Medulla oblongata (tissue), 1 donor: ENCODE measurements around the gene LRRC4B.
A peak's percentile ranks its signal among the peaks of the same experiment; 100 is the strongest.

ENCODE experiments used
- DNase-seq: peaks from one replicate; pipeline ENCODE4 v3.0.0-alpha.2; 2015; ENCODE audit errors: extremely low spot score

Gene LRRC4B

DNA sequence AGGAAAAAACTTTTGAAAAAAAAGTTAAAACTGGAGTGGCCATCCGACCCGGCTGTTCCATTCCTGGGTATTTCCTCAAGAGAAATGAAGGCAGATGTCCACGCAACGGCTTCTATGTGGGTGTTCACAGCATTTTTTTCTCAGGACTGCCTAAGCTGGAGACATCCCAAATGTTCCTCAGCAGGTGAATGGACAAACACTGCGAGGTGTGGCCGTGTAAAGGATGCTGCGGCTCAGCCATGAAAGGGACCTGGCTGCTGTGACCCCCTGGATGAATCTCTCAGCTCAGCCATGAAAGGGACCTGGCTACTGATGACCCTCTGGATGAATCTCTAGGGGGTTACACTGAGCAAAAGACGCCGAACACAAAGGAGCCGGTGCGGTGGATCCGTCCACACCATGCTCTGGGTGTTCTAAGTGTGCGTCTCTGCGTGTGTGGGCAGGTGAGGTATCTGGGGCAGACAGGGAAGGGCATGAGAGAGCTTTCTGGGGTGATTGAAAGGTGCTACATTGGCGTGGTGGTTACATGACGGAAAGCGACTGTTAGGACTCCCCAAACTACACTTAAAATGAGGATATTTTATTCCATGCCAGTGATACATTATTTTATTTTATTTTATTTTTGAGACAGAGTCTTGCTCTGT is 47.3 kb downstream of the LRRC4B start:
- DNase-seq: no peak

DNA sequence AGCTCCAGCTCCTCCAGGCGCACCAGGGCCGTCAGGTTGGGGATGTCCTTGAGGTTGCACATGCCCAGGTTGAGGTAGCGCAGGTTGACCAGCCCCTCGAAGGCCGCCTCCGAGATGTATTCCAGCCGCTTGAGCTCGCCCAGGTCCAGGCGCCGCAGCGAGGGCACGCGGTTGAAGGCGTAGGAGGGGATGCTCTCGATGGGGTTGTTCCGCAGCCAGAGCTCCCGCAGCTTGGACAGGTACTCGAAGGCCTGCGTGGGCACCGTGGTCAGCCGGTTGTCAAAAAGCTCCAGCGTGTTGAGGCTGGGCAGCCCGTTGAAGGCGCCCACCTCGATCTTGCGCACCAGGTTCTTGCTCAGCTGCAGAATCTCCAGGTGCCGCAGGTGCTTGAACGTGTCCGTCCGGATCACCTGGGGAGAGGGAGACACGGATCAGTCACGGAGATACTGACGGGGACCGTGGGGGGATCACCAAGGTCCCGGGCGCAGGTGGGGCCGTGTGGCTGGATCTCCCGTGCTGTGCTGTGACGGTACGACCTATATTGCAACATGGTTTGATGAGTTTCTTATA is 49.1 kb downstream of the LRRC4B start:
- no peak for DNase-seq

DNA sequence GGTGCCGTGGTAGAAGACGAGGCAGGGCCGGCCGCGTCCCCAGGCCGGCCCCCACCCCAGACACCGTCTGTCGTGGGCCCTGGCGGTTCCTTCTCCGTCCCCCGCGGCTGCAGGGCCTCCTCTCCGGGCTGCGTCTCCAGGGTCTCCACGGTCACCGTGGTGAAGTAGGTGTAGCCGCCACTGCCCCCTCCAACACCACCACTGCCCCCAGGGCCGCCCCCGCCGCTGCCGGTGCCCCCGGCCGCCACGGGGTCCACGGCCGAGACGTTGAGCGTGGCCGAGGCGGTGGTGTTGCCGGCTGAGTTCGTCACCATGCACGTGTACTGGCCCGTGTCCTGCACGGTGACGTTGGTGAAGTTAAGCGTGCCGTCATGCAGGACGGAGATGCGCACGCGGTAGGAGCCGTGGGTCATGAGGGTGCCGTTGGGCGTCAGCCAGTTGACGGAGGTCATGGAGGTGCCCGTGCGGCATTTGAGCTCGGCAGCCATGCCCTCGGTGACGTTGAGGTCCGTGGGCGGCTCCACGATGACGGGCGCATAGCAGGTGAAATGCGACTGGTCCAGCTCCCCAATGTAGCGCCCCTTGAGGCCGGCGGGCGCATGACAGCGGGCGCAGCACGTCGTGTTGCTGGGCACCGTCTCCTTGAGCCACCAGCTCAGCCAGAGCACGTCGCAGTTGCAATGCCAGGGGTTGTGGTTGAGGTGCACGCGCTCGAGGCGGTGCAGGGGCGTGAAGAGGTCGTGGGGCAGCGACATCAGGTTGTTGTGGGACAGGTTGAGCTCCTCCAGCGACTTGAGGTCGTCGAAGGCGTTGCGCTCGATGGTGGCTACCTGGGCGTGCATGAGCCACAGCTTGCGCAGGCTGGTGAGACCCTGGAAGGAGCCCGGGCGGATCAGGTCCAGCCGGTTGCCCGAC is 49.9 kb downstream of the LRRC4B start:
- DNase-seq: no peak

DNA sequence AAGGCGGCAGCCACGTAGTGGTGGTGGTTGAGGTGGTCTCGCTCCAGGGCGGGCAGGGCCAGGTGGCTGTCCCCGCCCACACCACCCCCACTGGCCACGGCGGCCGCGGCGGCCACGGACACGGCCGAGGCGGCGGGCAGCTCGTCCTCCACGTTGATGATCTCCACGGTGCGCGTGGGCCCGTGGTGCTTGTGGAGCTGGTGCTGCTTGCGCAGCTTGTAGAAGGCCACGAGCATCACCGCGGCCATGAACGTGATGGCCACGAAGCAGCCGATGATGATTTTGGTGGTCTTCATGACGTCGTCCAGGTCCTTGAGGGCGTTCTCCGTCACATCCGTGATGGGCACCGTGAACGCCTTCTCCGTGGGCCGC is 50.5 kb downstream of the LRRC4B start:
- DNase-seq: no peak

DNA sequence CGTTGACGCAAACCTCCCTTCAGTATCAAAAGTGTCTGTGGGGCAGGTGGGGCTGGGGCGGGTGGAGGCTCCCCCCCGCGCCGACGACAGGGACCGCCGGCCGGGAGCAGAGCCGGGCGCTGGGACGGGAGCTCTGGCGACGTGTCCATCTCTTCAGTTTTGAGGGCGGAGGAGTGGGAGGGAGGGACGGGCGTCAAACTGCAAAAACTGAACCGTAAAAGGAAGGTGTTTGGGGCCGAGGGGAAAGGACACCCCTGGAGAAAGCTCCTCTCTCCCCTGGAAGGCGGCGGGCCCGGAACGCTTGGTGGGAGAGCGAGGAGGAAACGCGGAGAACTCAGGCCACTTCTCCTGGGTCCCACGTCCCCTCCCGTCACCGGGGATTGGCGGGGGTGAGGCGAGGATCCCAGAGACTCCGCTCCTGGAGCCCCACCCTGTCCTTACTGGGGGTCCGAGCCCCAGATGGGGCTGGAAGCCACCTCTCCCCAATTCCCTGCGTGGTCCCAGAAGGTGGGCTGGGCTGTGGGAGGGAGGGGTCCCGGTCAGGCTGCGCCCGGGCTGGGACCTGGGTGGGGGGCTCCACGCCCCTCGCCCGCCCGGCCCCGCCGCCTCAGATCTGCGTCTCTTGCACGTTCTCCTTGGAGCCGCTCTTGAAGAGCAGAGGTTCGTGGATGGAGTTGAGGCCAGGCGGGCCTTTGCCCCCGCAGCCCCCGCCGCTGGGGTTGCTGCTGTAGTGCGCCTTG is 51.1 kb downstream of the LRRC4B start:
- no peak for DNase-seq

DNA sequence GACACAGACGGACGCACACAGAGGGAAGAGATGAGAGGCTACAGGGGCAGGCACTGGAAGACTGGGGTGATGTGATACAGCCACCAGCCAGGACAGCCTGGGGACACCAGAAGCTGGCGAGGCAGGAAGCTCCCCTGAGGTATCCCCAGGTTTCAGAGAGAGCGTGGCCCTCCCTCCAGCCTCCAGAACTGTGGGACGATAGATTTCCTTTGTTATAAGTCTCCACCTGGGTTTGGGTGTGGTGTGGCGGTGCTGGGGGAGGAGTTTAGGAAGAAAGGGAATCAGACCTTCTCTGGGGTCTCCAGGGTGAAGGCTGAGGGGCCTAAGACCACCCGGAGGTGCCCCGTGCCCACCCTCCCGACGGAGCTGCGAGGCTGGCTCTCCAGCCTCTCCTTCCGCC is 51.8 kb downstream of the LRRC4B start:
- no peak for DNase-seq

DNA sequence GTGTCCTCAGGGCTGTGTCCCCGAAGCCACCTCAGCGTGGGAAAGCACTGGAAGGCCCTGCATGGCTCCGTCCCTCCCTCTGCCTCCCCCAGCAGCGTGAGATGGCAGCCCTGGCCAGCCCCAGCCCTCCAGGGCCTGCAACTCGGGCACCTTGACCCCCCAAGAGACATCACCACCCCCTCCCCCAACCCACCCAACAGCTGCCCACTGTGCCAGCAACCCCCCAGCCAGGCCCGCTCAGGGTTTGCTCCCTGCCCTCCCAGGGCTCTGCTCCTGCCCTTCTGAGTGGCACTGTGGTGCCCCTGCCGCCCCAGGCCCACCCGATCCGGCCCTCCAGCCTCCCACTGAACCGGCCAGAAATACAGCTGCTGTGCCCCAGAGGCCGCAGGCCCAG is 53.1 kb downstream of the LRRC4B start:
- DNase-seq: no peak

DNA sequence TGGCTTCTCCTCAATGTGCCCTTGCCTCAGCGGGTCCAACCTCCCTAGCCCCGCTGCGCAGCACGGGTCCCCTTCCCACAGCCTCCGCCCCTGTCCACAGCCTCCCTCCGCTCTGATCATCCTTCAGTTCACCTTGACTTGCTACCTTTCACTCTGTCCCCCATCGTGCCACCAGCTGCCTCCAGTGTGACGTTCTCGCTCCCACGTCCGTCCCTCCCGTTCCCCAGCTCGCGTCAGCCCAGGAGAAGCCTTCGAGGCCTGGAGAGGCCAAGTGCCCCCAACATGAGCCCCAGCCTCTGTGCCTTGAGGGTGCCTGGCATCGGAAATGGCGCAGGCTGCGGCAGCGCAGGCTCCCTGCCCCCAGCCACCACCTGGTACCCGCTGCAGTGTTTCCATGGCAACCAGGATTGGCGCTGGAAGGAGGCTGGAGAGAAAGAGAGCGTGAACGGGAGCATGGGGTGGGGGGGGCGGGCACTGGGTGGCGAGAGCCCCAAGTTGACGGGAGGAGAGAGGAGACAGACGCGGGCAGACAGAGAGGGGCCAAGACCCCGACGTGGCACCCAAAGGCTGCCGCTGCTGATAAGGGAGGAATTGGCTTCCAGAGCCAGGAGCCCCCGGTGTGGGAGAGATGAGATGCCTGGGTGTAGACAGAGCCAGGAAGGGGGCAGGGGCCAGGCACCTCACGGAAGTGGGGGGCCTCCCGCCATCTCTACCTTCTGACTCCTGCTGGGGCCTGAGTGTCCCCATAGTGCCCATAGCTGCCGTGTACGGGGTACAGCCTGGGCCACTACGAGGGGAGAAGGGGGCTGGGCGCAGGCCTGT is 53.7 kb downstream of the LRRC4B start:
- peak; percentile 80 for DNase-seq

DNA sequence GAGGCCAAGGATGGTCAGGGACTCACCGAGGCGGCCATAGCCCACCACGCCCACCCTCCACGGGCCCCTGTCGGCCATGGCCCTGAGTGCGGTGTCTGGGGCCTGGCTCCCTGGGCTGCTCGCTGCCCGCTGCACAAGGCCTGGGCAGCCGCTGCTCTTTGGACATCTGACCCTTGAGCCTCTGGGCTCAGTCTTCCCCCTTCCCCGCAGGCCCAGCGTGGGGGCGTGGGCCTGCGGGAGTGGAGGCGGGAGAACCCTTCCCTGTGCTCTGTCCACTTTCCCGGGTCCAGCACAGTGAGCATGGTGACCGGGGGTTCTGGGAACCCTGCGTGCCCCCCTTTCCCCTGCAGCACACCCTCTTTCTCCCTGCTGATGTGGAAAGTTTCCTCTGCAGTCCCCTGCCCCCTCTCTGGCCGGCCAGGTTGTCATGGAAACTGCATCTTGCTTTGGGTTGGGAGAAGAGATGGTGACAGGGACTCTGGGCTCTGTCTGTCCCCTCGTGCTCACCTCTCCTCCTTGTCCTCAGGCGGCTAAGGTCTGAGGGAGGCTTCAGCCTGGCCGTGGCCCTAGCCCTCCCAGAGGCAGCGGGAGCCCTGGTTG is 54.4 kb downstream of the LRRC4B start, which contains the start of gene ASPDH:
TSS of gene ASPDH (minus strand) at position 168 of the 600 bp plus-strand sequence. CDS start at position 78, 90 bp downstream.
- no peak for DNase-seq

DNA sequence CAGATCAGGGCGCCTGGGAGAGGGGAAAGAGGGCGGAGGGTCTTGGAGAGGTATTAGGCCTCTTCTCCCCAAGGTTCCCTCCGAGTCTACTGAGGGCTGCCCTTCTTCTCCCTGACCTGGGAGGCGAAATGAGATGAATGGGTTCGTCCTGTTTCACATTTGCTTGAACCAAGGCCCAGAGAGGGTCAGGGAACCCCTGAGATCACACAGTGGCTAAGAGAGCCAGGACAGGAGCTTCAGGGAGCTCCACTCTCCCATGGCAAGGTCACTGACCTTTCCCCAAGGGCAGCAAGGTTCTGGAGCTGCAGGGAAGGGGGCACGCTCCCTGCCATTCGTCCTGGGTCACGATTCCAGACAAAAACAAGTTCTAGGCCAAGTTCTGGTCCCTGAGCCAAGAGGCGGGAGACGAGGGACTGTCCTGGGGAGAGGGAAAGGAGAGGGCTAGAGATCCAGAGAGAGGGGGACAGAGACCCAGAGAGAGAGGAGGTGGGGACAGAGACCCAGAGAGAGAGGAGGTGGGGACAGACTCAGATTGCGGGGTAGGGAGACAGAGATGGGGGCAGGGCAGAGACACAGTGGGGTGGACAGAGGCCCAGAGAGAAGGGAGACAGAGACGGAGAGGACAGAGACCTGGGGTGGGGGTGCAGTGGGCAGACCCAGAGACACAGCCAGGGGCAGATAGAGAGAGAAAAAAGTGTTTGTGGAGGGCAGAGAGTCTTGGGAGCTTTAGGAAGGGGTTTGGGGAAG is 55.1 kb downstream of the LRRC4B start:
- no peak for DNase-seq

DNA sequence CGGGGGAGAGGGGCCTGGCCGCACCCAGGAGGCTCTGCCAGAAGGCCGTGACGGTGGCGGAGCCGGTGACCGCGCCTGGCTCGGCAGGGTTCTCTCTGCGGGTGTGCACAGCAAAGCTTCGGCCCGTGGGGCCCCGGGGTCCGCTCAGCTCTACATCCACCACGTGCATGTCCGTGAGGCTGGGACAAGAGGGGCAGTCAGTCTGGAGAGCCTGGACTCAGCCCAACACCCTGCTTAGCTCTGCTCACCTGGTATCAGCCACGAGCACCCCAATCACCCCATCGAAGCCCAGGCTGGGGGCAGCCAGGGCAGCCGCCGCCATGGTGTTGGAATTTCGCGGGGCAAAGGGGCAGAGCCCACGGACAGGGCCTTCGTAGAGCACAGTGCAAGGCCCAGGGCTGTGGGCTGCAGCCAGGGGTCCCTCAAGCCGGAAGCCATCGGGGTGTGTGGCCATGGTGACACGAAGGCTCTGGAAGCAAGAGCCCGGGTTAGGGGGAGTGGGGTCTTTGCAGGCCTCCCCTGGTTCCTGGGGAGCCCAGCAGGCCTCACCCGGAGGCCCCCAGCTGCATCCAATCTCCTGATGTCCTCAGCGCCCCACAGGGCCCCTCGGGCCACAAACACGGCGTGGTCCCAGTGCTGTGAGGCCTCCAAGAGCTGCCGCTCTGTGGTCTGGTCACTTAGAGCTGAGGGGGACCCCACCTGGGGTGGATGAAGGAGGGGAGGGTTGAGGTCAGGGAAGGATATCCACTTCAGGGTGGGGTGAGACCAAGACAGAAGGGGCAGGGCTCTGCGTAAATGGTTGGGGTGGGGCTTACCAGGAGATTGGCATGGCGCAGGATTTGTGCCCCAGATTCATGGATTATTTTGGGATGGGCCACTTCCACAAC is 55.9 kb downstream of the LRRC4B start:
- DNase-seq: no peak

DNA sequence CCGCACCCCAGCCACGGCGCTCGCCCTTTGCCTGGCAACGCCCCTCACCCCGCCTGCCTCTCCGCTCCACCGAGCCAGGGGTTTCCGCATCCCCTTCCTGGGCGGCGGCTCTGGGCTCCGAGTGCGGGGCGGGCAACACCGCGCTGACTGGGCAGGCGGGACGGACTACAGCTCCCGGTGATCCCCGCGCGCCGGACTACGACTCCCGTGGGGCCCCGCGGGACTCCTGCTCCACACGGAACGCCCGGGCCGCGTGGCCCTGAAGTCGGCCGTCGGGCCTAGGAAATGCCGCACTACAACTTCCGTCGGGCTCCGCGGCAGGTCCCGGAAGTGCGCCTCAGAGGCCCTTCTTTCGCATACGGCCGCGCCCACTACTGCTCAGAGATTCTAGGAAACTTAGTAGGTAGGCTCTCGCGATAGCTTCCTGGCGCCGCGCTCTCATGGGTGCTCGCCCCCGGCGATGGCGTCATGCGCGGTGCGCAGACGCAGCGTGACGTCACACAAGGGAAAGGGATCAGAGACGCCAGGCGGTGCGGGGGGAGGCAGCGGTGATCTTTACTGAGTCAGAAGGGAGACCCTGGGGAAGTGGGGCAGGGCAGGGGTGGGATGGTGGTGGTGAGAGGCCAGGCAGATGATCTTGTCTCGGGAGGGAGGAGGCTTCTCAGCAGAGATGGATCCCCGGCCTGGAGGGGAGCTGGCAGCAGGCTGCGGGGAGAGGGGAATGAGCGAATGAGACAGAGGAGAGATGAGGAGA is 57.0 kb downstream of the LRRC4B start, which contains the start of gene JOSD2:
TSS of gene JOSD2 (minus strand) at position 123 of the 754 bp plus-strand sequence. CDS start 760 bp downstream, outside the sequence.
- DNase-seq: peak; percentile 99

DNA sequence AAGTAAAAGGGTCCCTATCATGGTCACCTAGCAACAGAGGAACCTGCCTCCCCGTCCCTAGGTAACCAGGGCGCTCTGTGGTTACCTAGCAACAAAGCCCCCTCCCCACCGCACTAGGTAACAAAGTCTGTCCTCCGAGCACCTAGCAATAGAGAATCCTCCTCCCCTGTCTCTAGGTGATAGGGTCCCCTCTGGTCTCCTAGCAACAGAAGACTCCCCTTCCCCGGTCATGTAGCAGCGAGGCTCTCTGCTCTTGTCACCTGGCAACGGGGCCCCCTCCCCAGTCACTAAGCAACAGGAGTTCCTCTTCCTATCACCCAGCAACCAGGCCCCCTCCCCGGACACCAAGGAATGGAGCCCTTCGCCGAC is 57.6 kb downstream of the LRRC4B start:
- DNase-seq: no peak

DNA sequence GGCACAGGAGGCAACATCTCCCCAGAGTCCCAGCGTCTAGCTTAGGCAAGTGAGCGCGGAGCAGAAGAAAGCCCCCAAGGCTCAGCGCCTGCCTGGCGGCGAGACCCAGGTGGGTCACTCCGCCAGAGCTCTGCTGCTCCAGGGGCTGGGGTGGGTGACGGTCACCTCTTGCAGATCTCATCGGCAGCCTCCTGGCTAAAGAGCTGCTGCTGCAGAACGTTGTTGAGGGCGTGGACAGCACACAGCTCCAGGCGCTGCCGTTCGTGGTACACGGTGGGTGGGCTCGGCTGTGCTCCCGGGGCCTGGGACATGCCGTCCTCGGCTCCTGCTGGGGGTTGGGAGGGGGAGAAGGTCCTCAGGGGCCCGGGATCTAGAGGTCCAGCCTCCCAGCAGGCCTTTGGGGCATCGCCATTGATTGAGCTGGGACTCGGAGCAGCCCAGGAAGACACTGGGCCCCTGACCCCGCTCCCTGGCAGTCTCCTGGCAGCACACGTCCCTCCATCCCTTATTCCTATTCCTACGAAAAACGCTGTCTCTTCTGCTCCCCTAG is 58.0 kb downstream of the LRRC4B start:
- no peak for DNase-seq

DNA sequence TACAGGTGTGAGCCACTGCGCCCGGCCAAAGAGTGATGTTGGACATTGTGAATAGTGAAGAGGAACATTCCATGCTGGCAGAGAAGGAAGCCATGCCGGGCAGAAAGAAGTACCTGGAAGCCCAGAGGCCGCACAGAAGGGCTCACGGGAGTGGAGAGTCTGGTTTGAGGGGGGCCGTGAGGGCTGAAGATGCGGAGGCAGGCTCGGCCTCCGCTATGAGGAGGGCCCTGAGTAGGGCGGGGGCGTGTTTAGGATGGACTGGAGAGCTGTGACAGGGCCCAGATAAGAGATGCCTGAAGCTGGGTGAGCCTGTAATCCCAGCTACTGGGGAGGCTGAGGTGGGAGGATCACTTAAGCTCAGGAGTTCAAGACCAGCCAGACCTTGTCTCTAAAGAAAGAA is 58.9 kb downstream of the LRRC4B start:
- no peak for DNase-seq

DNA sequence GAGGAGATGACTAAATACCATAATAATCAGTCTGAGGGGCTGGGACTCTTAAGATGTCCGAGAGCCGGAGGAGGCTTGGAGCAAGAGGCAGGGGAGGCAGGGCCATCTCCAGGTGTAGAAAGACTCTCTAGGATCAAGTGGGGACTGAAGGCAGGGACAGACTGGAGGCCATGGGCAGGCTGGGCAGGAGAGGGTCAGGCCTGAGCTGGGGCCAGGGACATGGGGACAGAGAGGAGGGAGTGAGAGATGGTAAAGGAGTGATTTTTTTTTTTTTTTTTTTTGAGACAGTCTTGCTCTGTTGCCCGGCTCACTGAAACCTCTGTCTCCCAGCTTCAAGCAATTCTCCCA is 59.4 kb downstream of the LRRC4B start:
- DNase-seq: no peak

DNA sequence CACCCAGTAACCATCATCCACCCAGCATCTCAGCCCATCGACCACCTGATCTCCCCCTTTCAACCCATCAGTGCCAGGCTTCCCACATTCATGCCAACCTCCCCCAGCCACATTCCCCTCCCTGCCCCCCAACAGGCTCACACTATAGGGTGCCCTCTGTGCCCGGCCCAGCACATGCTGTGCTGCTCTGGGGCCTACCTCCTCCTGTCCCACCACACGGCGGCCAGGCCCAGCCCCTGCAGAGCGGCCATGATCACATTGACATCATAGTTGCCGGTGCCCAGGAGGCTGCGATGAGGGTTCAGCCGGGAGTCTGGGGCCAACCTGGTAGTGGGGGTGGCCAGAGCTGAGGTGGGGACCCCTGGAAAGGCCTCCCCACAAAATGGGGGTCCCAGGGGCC is 60.9 kb downstream of the LRRC4B start:
- DNase-seq: no peak

DNA sequence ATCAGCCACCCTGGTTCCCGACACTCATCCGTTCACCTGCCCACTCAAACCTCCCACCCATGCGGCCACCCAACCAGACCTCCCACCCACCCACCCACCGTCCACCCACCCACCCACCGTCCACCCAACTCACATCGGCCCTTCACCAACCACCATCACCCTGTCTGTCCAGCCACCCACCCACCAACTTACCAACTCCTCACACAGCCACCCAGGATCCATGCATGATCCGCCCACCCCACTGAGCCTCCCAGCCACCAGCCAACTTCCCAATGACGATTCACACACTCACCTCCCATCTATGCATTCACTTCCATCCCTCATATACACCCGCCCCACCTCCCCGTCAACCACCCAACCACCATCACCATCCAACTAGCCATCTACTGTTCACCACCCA is 61.5 kb downstream of the LRRC4B start:
- no peak for DNase-seq
